Neural progenitor cell (in vitro differentiated cells): ENCODE results near the gene CPD. TPM values are rescaled to one million over a fixed set of nuclear protein-coding genes. Genes with fewer than 3 reads are reported as not detected.

ENCODE experiments used
- DNase-seq: peaks from one replicate; pipeline ENCODE4 v3.0.0-alpha.2; 2016; ENCODE audit warnings: low spot score
- H2AFZ ChIP-seq: fragments of 200-600 bp; sonication (generic); replicated peaks from 2 replicates; pipeline ENCODE4 v1.6.1; 2016; ENCODE audit warnings: antibody characterized with exemption
- H3F3A ChIP-seq: fragments of 200-600 bp; sonication (generic); 2 replicates; pipeline ENCODE4 v1.6.1; 2016; ENCODE audit warnings: antibody characterized with exemption, low read depth
- H3K27ac ChIP-seq: fragments of 200-600 bp; sonication (generic); 2 replicates; pipeline ENCODE4 v1.5.1; 2016; ENCODE audit warnings: mild to moderate bottlenecking
- H3K27me3 ChIP-seq: fragments of 200-600 bp; sonication (generic); 2 replicates; pipeline ENCODE4 v1.6.1; 2016; ENCODE audit warnings: mild to moderate bottlenecking, moderate library complexity
- H3K36me3 ChIP-seq: fragments of 200-600 bp; sonication (generic); 2 replicates; pipeline ENCODE4 v1.5.1; 2016
- H3K4me1 ChIP-seq: fragments of 200-600 bp; sonication (generic); 2 replicates; pipeline ENCODE4 v1.6.1; 2016; ENCODE audit warnings: mixed run types
- H3K4me2 ChIP-seq: fragments of 200-600 bp; sonication (generic); 2 replicates; pipeline ENCODE4 v1.6.1; 2016
- H3K4me3 ChIP-seq: fragments of 200-600 bp; sonication (generic); 2 replicates; pipeline ENCODE4 v1.5.1; 2016
- H3K79me2 ChIP-seq: fragments of 200-600 bp; sonication (generic); 2 replicates; pipeline ENCODE4 v1.6.1; 2016; ENCODE audit warnings: low read depth
- H3K9ac ChIP-seq: fragments of 200-600 bp; sonication (generic); 2 replicates; pipeline ENCODE4 v1.6.1; 2016
- H3K9me3 ChIP-seq: fragments of 200-600 bp; sonication (generic); 2 replicates; pipeline ENCODE4 v1.5.1; 2016; ENCODE audit warnings: low read depth
- H4K20me1 ChIP-seq: fragments of 200-600 bp; sonication (generic); 2 replicates; pipeline ENCODE4 v1.6.1; 2016; ENCODE audit warnings: low read depth
- H3K27ac Mint-ChIP-seq: 3 replicates; pipeline ENCODE4 v1.8.0; 2021; ENCODE audit warnings: mixed read lengths
- H3K27me3 Mint-ChIP-seq: 2 replicates; pipeline ENCODE4 v1.8.0; 2022; ENCODE audit warnings: low read depth, mild to moderate bottlenecking, inconsistent platforms, moderate library complexity, mixed read lengths; ENCODE audit not compliant: insufficient read depth
- H3K36me3 Mint-ChIP-seq: 3 replicates; pipeline ENCODE4 v1.8.0; 2021; ENCODE audit warnings: mixed read lengths
- H3K4me1 Mint-ChIP-seq: 3 replicates; pipeline ENCODE4 v1.8.0; 2021; ENCODE audit warnings: mixed read lengths
- H3K4me3 Mint-ChIP-seq: 3 replicates; pipeline ENCODE4 v1.8.0; 2021; ENCODE audit warnings: mild to moderate bottlenecking, moderate library complexity, mixed read lengths
- H3K9me3 Mint-ChIP-seq: 3 replicates; pipeline ENCODE4 v1.8.0; 2020; ENCODE audit warnings: mixed read lengths
- EZH2 ChIP-seq: fragments of 200-600 bp; sonication (generic); IDR thresholded peaks from 2 replicates; pipeline ENCODE4 v1.6.1; 2017; ENCODE audit warnings: antibody characterized with exemption, mild to moderate bottlenecking, moderate library complexity
- EZH2phosphoT487 ChIP-seq: fragments of 200-600 bp; sonication (generic); IDR thresholded peaks from 2 replicates; pipeline ENCODE4 v1.6.1; 2017; ENCODE audit warnings: antibody characterized with exemption
- total RNA-seq: library from RNA; depleted of rRNA; stranded (reverse); fragments of >200 nt; gene quantifications from 2 replicates; pipeline ENCODE4 v1.2.3, GENCODE V29; 2015; ENCODE audit warnings: low replicate concordance
- TF ChIP-seq, protein P1 (sequence below): fragments of 200-600 bp; sonication (generic); IDR thresholded peaks from 2 replicates; pipeline ENCODE4 v1.5.1; 2017; ENCODE audit warnings: antibody characterized with exemption, mild to moderate bottlenecking

CPD gene
- total RNA-seq, 1 donor from 2014 or later = 70.8 TPM

DNA sequence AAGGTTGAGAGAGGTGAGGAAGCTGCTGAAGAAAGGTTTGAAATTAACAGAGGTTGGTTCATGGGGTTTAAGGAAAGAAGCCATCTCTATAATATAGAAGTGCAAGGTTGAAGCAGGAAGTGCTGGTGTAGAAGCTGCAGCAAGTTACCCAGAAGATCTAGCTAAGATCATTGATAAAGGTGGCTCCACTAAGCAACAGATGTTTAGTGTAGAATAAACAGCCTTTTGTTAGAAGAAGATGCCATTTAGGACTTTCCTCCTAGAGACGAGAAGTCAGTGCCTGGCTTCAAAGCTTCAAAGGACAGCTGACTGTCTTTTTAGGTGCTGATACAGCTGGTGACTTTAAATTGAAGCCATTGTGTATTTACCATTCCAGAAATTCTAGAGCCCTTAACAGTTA, 127.8 kb downstream of the CPD start:
- Histone ChIP-seq H3F3A (no peaks in the 10 kb centered on the region), H3K27me3 (no peaks in the 10 kb centered on the region), H3K27ac (no peak overlapping the region), H3K4me2 (no peak overlapping the region), H3K4me3 (no peak overlapping the region), H3K79me2 (no peaks in the 10 kb centered on the region), H3K9me3 (no peaks in the 10 kb centered on the region), H4K20me1 (no peaks in the 10 kb centered on the region), H2AFZ (no peak overlapping the region), H3K36me3 (peaks cover 13% of the 10 kb centered on the region), H3K9ac (no peak overlapping the region), H3K4me1 (no peaks in the 10 kb centered on the region)
- Mint-ChIP-seq H3K4me1 (no peaks in the 10 kb centered on the region), H3K9me3 (no peaks in the 10 kb centered on the region), H3K27ac (no peak overlapping the region), H3K27me3 (peaks cover 2% of the 10 kb centered on the region), H3K4me3 (no peak overlapping the region), H3K36me3 (peaks cover 31% of the 10 kb centered on the region)
- TF ChIP-seq EZH2phosphoT487 (no peak), EZH2 (no peak)
- TF ChIP-seq, protein P1, sequence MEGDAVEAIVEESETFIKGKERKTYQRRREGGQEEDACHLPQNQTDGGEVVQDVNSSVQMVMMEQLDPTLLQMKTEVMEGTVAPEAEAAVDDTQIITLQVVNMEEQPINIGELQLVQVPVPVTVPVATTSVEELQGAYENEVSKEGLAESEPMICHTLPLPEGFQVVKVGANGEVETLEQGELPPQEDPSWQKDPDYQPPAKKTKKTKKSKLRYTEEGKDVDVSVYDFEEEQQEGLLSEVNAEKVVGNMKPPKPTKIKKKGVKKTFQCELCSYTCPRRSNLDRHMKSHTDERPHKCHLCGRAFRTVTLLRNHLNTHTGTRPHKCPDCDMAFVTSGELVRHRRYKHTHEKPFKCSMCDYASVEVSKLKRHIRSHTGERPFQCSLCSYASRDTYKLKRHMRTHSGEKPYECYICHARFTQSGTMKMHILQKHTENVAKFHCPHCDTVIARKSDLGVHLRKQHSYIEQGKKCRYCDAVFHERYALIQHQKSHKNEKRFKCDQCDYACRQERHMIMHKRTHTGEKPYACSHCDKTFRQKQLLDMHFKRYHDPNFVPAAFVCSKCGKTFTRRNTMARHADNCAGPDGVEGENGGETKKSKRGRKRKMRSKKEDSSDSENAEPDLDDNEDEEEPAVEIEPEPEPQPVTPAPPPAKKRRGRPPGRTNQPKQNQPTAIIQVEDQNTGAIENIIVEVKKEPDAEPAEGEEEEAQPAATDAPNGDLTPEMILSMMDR = no peak
- DNase-seq = no peak

DNA sequence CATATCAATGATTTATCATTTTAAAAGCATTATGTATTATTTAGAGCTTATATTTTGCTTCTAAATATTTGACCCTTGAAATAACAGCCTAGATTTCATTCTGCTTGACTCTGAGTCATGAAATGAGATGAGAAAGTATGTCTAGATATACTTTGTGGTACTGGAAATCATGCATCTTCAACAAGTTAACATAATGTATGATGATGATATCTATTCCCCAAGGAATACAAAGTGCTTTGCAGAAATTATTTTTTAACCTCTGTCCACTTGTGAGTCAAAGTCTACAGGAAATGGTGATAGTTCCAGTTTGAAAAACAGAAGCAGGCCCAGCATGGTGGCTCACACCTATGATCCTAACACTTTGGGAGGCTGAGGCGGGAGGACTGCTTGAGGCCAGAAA, 134.6 kb downstream of the CPD start:
- Mint-ChIP-seq H3K4me3 (no peak overlapping the region), H3K4me1 (no peaks in the 10 kb centered on the region), H3K27ac (no peak overlapping the region), H3K9me3 (no peaks in the 10 kb centered on the region), H3K36me3 (peaks cover 12% of the 10 kb centered on the region), H3K27me3 (no peaks in the 10 kb centered on the region)
- H3F3A ChIP-seq = peaks cover 3% of the 10 kb centered on the region
- no peaks in the 10 kb centered on the region for H3K4me1 ChIP-seq
- H3K4me2 ChIP-seq = no peak overlapping the region
- H2AFZ ChIP-seq = no peak overlapping the region
- H3K4me3 ChIP-seq = no peak overlapping the region
- no peaks in the 10 kb centered on the region for H3K36me3 ChIP-seq
- H3K27ac ChIP-seq = no peak overlapping the region
- H3K27me3 ChIP-seq = no peaks in the 10 kb centered on the region
- no peaks in the 10 kb centered on the region for H3K9me3 ChIP-seq
- no peak for DNase-seq
- TF ChIP-seq, protein P1 = no peak
- TF ChIP-seq EZH2phosphoT487 = no peak
- no peak for TF ChIP-seq EZH2
- no peaks in the 10 kb centered on the region for H4K20me1 ChIP-seq
- no peaks in the 10 kb centered on the region for H3K79me2 ChIP-seq
- no peak overlapping the region for H3K9ac ChIP-seq

DNA sequence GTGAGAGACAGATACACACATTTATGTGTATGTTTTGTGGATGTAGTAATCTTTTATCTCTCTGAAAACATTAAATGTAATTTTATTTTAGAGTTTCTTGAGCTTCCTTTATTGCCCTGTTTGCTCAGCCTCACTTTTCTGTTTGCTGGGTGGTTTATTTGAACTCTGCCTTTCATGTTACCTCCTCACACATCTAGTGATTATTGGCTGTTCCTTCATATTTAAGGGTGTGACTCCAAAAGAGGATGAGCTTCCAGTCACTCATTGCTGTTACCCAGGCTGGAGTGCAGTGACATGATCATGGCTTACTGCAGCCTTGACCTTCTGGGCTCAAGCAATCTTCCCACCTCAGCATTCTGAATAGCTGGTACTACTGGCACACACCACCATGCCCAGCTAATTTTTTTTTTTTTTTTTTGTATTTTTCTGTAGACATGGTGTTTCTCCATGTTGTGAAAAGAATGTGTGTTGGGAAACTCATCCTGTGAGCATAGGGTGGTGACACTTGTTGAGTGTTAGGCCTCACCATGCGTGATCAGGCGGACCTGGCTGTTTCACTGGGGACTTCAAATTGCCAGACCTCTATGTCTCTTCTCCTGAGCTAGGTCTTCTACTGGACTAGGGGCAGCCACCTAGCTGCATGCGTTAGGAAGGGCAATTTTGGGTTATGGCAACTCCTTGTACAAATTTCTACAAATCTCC, 136.3 kb downstream of the CPD start:
- H2AFZ ChIP-seq = no peak overlapping the region
- H3K27ac Mint-ChIP-seq = no peak overlapping the region
- H3K4me3 Mint-ChIP-seq = no peak overlapping the region

More for the DNA sequence above, 136.3 kb downstream of the CPD start:
- no peak for DNase-seq
- Histone ChIP-seq H3F3A (peaks cover 3% of the 10 kb centered on the region), H3K4me3 (no peak overlapping the region), H3K4me1 (no peaks in the 10 kb centered on the region), H3K27ac (no peak overlapping the region), H3K27me3 (no peaks in the 10 kb centered on the region), H3K36me3 (no peaks in the 10 kb centered on the region), H3K79me2 (no peaks in the 10 kb centered on the region), H4K20me1 (no peaks in the 10 kb centered on the region), H3K4me2 (no peak overlapping the region), H3K9ac (no peak overlapping the region), H3K9me3 (no peaks in the 10 kb centered on the region)
- TF ChIP-seq EZH2phosphoT487 (no peak), EZH2 (no peak)
- TF ChIP-seq, protein P1 = no peak
- Mint-ChIP-seq H3K27me3 (no peaks in the 10 kb centered on the region), H3K9me3 (no peaks in the 10 kb centered on the region), H3K4me1 (peaks cover 5% of the 10 kb centered on the region), H3K36me3 (peaks cover 17% of the 10 kb centered on the region)
